NCI-H2196 treated with DMSO at 0.1 percent for 48 hours (cell line): Measurements from ENCODE around the gene EPS15.
A peak's percentile ranks its signal among the peaks of the same experiment; 100 is the strongest.
"Not testable (repeated sequence)": the region's sequence is repeated elsewhere in the genome, so short reads cannot be mapped to it uniquely, and the experiment has no call there.

Experiments used
- DNase-seq: peaks from one replicate; lab custom pipeline; 2025; ENCODE audit not compliant: unreplicated experiment; lab: John Stamatoyannopoulos, UW

The EPS15 gene

GRCh38 chr1:51519048-51519864, at the start of gene EPS15:
EPS15 (minus strand) TSS chr1:51519266; CDS start chr1:51519231, 35 bp downstream.
- DNase-seq: peak; percentile 90

GRCh38 chr1:51568231-51568935, 49.3 kb upstream of the EPS15 start:
- DNase-seq: no peak

- DNase-seq: no peak
Observed at GRCh38 chr1:51567653-51568052, 48.6 kb upstream of the EPS15 start.

GRCh38 chr1:51566260-51566659, 47.2 kb upstream of the EPS15 start:
- DNase-seq: no peak

- no peak for DNase-seq
Observed at GRCh38 chr1:51565009-51565408, 45.9 kb upstream of the EPS15 start.

- DNase-seq: no peak
Observed at GRCh38 chr1:51564124-51564523, 45.1 kb upstream of the EPS15 start.

GRCh38 chr1:51561702-51562101, 42.6 kb upstream of the EPS15 start:
- no peak for DNase-seq

- not testable (repeated sequence) for DNase-seq
Observed at GRCh38 chr1:51560895-51561294, 41.8 kb upstream of the EPS15 start.

GRCh38 chr1:51560034-51560433, 41.0 kb upstream of the EPS15 start:
- DNase-seq: no peak

- DNase-seq: no peak
Observed at GRCh38 chr1:51559501-51559900, 40.4 kb upstream of the EPS15 start.

GRCh38 chr1:51559064-51559500, 40.0 kb upstream of the EPS15 start:
- DNase-seq: no peak

- DNase-seq: no peak
Observed at GRCh38 chr1:51558375-51558924, 39.4 kb upstream of the EPS15 start.

GRCh38 chr1:51557168-51557567, 38.1 kb upstream of the EPS15 start:
- no peak for DNase-seq

- no peak for DNase-seq
Observed at GRCh38 chr1:51555866-51556619, 37.0 kb upstream of the EPS15 start.

- DNase-seq: no peak
Observed at GRCh38 chr1:51553911-51554310, 34.8 kb upstream of the EPS15 start.

- DNase-seq: no peak
Observed at GRCh38 chr1:51552929-51553807, 34.1 kb upstream of the EPS15 start.

- DNase-seq: no peak
Observed at GRCh38 chr1:51551848-51552296, 32.8 kb upstream of the EPS15 start.

- DNase-seq: no peak
Observed at GRCh38 chr1:51551081-51551480, 32.0 kb upstream of the EPS15 start.

- no peak for DNase-seq
Observed at GRCh38 chr1:51549901-51550300, 30.8 kb upstream of the EPS15 start.

GRCh38 chr1:51549016-51549619, 30.1 kb upstream of the EPS15 start:
- no peak for DNase-seq
